AG04449 (cell line): ENCODE measurements around the gene RBMX.

Experiments
- CTCF ChIA-PET: fragments of 350-600 bp; formaldehyde crosslinking; extraction: SDS; loops from one replicate; lab custom pipeline; 2021; ENCODE audit warnings: antibody characterized with exemption; lab: Yijun Ruan, JAX
- POLR2A ChIA-PET: fragments of 400-600, 350-600 bp; formaldehyde crosslinking; extraction: SDS; loops from one replicate; lab custom pipeline; 2020; ENCODE audit warnings: antibody characterized with exemption, inconsistent platforms; lab: Yijun Ruan, JAX
- DNase-seq: peaks from one replicate; pipeline ENCODE4 v3.0.0-alpha.2; 2010; ENCODE audit warnings: low read depth, low spot score
- H3K4me3 ChIP-seq: 2 replicates; pipeline ENCODE4 v1.5.1; 2011; ENCODE audit warnings: low read depth, mild to moderate bottlenecking, control low read depth, low read length
- CTCF ChIP-seq: IDR thresholded peaks from one replicate; pipeline ENCODE4 v1.5.1; 2011; ENCODE audit warnings: mild to moderate bottlenecking, moderate library complexity, low read length, control low read depth, inconsistent platforms; ENCODE audit not compliant: insufficient read depth; ENCODE audit errors: missing control alignments

The RBMX gene

GRCh38 chrX:136847874-136848273 lies 32.7 kb downstream of the RBMX start:
- no peak for TF ChIP-seq CTCF
- DNase-seq: no peak
- ChIA-PET POLR2A (no interaction called here), CTCF (no interaction called here)
- no peak overlapping the region for H3K4me3 ChIP-seq

GRCh38 chrX:136839196-136839595 lies 41.3 kb downstream of the RBMX start:
- ChIA-PET CTCF (no interaction called here), POLR2A (no interaction called here)
- no peak for DNase-seq

GRCh38 chrX:136835761-136836160 lies 44.8 kb downstream of the RBMX start:
- CTCF ChIA-PET: no interaction called here

More at GRCh38 chrX:136839196-136839595, 41.3 kb downstream of the RBMX start:
- TF ChIP-seq CTCF: no peak
- no peak overlapping the region for H3K4me3 ChIP-seq

GRCh38 chrX:136829413-136829812 lies 51.1 kb downstream of the RBMX start:
- H3K4me3 ChIP-seq: no peak overlapping the region
- POLR2A ChIA-PET: no interaction called here
- DNase-seq: no peak
- CTCF ChIA-PET: no interaction called here
- TF ChIP-seq CTCF: no peak

More at GRCh38 chrX:136835761-136836160, 44.8 kb downstream of the RBMX start:
- TF ChIP-seq CTCF: no peak
- no peak overlapping the region for H3K4me3 ChIP-seq
- POLR2A ChIA-PET: no interaction called here
- no peak for DNase-seq

DNA sequence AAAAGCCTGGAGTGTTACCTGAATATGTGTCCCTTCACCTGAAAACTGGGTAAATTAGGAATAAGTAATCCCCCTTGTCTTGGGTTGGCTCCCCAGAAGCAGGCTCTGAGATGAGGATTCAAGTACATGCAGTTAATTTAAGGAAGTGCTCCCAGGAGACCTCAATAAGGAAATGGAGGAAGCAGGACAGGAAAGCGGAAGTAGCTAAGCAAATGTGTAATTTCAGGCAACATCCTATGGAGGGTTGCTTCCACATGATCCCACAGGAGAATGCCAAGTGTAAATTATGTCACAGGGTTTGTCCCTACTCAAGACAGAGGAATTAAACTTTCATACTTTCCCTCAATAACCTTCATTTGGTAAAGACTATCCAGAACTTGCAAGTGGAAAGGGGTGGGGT lies 51.7 kb downstream of the RBMX start:
- TF ChIP-seq CTCF: no peak
- DNase-seq: no peak
- H3K4me3 ChIP-seq: no peak overlapping the region
- CTCF ChIA-PET: no interaction called here
- POLR2A ChIA-PET: no interaction called here

DNA sequence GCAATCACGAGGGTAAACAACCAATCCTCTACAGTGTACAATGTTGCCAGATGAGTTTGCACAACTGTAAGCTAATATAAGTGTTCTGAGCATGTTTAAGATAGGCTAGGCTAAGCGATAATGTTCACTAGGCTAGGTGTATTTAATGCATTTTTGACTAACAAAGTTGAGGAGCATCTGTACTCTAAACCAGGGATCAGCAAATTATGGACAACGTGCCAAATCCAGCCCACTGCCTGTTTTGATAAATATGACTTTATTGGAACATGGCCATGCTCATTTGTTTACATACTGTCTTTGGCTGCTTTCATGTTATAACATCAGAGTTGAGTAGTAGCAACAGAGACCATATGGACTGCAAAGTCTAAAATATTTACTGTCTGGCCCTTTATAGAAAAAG lies 53.5 kb downstream of the RBMX start:
- CTCF ChIA-PET: no interaction called here

More for the DNA sequence above, 53.5 kb downstream of the RBMX start:
- no peak for DNase-seq
- no peak for TF ChIP-seq CTCF
- H3K4me3 ChIP-seq: no peak overlapping the region
- POLR2A ChIA-PET: no interaction called here
